GM19328 (cell line): Measurements from ENCODE around the gene SLC39A12.
"Not testable (repeated sequence)": the region's sequence is repeated elsewhere in the genome, so short reads cannot be mapped to it uniquely, and the experiment has no call there.

Experiments
- ATAC-seq: cut with Tn5 transposase; IDR thresholded peaks from one replicate; pipeline ENCODE4 v1.9.1; 2021; ENCODE audit warnings: mild to moderate bottlenecking, moderate library complexity; ENCODE audit not compliant: unreplicated experiment

SLC39A12 gene

GRCh38 chr10:17951868-17952371 is at the start of gene SLC39A12:
Gene SLC39A12, plus strand, starts transcription at chr10:17951918. Its CDS starts 1,359 bp downstream, at chr10:17953277.
- no peak for ATAC-seq

DNA sequence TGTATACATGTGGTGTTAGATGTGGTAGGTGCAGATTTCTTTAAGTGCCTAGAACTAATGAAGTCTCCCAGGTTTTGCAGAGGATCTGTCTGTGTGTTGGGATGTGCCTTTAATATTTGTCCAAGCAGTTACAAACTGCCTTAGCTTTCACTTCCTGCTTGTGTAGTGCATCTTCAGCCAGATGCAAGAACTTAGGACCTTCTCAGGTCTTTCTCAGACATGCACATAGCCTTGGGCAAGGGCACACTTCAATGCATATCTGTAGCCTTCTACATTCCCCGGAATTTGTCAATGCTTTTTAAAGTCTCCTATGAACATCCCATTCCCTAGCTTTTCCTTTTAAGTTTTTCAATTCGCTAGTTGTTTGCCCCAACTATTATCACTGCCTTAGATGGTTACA is 47.2 kb upstream of the SLC39A12 start:
- no peak for ATAC-seq

DNA sequence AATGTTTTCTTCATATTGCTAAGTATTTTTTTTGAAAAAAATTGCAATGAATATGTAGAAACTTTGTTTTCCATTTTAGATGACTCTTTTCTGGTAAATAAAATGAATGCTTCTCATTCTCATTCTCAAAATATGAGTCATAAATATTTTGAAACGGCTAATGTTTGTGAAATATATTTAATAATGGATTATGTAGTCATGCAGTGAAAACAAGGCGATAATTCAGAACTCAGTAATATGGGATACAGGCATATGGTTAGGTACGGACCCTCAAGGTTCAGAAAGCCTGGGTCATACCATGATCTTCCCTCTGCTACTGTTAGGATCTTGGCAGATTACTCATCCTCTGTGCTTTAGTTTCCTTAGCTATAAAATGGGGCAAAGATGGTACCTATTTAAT is 46.2 kb upstream of the SLC39A12 start:
- no peak for ATAC-seq

- ATAC-seq: no peak
These were observed 45.7 kb upstream of the SLC39A12 start for GRCh38 chr10:17906002-17906401.

DNA sequence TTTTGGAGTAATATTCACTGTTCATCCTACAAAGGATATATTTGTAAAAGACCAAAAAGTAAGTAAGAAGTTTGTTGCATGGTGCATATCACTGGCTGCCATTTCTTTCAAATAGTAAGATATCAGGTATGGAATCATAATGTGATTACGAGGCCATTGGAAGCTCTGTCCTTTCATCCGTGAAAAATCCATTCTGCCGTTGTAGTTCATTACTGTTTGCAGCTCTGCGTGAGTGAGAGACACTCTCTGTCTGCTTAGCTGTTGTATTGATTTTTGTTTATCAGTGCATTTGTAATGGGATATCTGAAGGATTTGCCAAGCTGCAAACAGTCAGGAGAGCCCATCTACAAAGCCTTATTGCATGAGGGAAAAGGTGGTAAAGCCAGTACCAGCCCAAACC is 44.1 kb upstream of the SLC39A12 start:
- no peak for ATAC-seq

GRCh38 chr10:17910125-17910789 is 41.5 kb upstream of the SLC39A12 start:
- ATAC-seq: no peak

DNA sequence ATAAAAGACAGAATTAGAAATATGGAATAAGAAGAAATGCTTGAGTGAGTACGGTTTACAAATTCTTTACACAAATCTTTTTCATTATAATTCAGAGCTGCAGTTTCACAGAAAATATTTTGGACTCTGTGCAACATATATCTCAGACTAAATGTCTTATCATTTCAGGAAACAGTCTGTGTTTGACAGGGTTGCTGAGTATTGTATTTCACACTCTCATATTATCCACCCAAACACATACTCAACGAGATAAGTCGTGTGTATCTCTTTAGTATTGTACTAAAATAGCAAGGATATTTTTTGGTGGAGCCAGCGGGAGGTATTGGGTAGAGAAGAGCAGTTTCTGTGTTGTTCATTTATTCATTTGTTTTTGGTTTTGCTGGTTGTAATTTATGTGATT is 39.0 kb upstream of the SLC39A12 start:
- no peak for ATAC-seq

DNA sequence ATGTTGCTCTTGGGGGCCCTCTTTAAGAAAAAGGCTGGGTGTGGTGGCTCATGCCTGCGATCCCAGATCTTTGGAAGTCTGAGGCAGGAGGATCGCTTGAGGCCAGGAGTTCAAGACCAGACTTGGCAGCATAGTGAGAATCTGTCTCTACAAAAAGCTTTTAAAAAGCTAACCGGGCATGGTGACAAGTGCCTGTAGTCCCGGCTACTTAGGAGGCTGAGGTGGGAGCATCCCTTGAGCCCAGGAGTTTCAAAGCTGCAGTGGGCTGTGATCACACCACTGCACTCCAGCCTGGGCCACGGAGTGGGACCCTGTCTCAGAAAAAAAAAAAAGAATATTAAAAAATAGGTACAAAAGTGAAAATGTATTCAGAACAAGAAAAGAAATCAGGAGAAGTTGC is 38.1 kb upstream of the SLC39A12 start:
- ATAC-seq: no peak

- no peak for ATAC-seq
These were observed 37.3 kb upstream of the SLC39A12 start for GRCh38 chr10:17914169-17915045.

DNA sequence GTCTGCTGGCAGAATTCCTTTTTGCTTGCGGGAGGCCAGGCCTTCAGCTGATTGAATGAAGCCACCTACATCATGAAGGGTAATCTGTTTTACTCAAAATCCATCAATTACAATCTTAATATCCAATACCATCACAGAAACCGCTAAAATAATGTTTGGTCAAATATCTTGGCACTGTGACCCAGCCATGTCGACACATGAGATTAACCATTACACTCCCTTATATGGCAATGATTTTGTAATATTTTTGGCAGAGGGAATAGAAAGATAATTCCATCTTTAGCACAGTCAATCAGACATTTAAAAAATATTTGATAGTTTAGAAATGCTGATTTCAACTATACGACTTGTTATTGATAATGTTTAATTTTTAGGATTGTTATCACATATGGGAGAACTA is 36.5 kb upstream of the SLC39A12 start:
- no peak for ATAC-seq

DNA sequence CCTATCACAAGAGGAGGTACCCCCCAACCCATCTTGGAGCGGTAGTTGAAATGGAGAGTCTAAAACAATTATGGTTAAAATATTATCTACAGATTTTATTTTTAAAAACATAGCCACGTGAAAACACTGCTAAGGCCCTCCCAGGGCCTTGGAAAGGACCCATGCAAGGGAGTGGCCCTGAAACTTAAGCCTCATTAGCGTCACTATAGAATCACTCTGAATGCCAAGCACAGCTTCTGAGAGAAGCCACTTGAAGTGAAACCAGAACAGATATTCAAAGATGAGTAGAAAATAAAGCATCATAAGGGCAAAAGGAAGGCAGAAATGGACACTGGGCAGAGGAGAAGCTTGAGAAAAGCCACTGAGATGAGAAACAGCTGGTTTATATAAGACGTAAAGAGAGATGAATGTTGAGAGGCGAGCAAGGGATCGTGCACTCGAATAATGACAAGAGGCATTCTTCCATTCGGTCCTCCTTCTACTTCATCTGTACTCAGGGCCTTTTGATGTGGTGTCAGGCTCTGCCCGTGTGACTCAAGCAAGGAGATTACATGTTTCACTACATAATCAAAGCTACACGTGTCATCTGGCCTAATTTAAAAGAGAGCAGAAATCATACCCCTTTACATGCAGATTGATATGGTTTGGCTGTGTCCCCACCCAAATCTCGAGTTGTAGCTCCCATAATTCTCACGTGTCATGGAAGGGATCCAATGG is 33.4 kb upstream of the SLC39A12 start:
- ATAC-seq: no peak

DNA sequence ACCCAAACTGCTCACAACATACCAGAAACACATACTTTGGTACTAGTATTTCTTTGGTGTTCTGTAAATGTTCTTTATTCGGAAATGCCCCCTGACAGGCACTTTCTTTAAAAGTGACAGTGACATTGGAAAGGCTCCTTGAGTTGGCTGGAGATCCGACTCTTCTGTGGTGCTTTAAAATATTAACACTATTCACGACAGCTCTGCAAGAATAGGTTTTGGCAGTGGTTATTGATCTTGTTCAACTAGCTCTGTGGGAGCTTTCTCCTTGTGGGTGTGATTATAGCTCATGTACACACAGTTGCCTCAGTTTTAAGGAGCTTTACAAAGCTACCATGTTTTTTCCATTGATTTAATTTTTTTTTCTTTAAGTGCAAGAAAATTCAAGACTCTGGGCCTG is 30.3 kb upstream of the SLC39A12 start:
- ATAC-seq: no peak

DNA sequence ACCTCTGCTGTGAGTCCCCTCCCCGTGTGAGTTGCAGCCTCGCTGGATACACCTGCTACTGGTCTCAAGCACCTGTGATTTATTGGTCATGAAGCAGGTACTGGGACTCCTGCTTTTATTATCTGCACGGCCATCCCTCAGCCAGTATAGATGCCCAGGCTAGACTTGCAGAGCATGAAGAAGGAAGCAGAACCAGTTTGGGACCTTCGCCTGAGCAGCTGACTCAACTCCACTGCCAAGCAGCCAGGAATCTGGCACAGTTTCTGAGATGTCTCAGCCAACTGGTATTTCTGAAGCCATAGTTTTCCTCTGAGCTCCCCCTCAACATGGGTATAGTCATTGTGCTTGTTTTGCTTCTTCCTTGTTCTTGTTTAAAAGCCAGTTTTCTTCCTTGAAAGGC is 28.0 kb upstream of the SLC39A12 start:
- ATAC-seq: no peak

DNA sequence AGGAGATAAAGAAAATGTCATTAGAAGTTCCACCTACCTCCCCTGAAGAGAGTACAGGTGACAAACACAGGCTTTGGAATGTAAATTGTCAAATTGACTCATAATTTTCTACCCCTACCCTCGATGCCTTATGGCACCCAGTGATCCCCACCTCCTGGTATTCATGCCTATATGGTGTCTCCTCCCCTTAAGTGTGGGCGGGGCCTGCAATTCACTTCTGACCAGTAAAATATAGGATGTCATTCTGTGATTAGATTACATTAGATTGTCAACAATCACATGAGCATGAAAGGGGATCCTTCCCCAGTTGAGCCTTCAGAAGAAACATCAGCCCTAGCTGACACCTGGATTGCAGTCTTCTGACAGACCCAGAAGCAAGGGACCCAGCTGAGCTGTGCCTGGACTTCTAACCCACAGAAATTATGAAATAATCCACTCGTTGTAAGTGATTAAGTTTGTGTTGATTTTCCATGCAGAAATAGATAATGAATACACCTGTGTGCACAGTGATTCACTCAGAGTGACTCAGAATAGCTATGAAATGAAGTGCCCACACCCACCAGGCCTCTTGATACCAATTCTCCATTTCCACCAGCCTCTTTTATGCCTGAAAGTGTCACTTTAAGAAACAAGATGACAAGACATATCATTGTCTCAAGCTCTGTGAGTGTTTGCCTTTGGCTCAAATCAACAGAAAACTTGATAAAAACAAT is 8.5 kb upstream of the SLC39A12 start:
- ATAC-seq: no peak

DNA sequence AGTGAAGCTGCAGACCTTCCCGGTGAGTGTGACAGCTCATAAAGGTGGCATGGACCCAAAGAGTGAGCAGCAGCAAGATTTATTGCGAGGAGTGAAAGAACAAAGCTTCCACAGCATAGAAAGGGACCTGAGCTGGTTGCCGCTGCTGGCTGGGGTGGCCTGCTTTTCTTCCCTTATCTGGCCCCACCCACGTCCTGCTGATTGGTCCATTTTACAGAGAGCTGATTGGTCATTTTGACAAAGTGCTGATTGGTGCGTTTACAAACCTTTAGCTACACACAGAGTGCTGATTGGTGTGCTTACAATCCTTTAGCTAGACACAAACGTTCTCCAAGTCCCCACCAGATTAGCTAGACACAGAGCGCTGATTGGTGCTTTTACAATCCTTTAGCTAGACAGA is 1.4 kb upstream of the SLC39A12 start:
- ATAC-seq: not testable (repeated sequence)

DNA sequence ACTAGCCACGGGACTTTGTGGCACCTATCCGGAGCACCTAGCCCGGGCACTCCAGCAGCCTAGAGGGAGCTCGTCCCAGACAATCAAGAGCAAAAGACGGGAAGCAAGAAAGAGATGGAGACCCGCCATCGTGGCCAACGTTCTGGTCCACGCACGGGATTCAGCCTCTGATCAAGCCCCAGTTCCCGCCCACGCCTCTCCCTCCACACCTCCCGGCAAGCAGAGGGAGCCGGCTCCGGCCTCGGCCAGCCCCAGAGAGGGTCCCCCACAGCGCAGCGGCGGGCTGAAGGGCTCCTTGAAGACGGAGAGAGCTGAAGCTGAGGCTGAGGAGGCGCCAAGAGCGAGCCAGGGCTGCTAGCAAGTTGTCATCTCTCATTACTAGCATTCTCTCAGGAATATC is 992 bp upstream of the SLC39A12 start:
- no peak for ATAC-seq

- ATAC-seq: not testable (repeated sequence)
These were observed 2.7 kb downstream of the SLC39A12 start for GRCh38 chr10:17954372-17954771.

DNA sequence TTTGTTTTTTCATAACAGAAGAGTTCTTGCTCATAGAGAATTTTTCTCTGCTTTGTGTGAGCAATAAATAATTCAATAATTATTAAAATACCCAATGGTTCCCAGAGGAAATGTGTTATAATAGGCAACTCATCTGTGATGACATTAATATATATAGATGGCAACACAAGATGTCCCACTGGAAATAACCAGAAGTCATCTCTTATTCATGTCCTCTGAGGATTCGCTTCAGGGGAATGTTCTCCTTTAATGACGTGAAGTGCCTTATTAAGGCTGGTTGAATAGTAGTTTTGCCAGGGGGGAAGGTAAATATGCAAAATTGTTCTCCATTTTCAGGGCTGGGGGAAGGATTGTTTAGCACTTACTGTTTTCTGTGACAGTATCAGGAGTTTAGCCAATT is 3.1 kb downstream of the SLC39A12 start:
- no peak for ATAC-seq

DNA sequence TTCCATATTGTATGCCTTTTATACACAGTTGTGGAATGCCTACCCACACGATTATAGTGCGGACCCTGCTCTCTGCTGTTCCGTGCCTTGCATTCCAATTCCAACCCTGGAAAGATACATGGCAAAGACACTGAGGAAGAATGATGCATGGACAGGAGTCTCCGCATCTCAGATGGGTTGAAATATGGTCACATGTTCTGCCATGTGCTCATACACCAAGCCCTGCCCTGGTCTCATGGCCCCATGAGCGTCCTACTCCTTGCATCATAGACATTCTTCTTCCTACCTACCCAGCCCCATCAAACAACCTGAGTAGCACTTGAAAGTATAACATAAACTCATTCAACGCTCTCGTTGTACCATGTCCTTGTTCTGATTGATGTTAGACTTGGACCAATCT is 6.3 kb downstream of the SLC39A12 start:
- ATAC-seq: no peak

- ATAC-seq: no peak
These were observed 8.2 kb downstream of the SLC39A12 start for GRCh38 chr10:17959870-17960269.
